Middle frontal gyrus (tissue), 1 donor: ENCODE measurements around the gene CYREN.
"Not testable (repeated sequence)": the region's sequence is repeated elsewhere in the genome, so short reads cannot be mapped to it uniquely, and the experiment has no call there.

Experiments
- DNase-seq: peaks from one replicate; pipeline ENCODE4 v3.0.0-alpha.2; 2015; ENCODE audit warnings: low spot score; ENCODE audit errors: extremely low spot score

The CYREN gene

DNA sequence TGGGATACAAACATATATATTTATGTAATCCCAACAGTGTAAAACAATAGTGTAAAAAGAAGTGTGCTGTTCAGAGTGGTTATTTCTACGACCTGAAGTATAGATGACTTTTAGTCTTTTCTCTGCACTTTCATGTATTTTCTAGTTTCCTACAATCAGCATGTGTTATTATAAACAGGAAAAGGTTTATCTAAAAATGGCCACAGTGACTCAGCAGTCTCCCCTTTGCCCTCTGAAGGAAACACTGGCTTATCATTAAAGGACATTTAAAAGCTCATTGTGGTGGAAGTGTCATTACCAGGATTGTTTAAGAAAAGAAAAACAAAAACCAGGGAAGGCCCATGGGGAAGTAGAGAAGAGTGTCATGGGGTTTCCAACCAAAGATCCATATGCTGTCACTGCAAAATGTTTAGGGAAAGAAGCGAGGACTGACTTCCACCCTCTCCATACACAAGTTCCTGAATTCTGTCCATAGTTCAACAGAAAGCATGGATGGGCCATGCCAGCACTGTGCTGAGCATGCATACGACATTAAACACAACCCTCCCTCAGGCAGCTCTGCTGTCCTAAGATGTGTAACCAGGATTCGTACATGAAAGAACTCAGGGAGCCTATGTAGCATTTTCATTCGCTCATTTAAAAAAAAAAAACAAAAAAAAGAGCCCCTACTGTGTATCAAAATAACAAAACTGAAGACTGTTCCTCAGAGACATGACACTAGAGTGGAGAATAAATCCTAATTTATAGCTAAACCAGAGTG, 10.2 kb downstream of the CYREN start:
- no peak for DNase-seq

DNA sequence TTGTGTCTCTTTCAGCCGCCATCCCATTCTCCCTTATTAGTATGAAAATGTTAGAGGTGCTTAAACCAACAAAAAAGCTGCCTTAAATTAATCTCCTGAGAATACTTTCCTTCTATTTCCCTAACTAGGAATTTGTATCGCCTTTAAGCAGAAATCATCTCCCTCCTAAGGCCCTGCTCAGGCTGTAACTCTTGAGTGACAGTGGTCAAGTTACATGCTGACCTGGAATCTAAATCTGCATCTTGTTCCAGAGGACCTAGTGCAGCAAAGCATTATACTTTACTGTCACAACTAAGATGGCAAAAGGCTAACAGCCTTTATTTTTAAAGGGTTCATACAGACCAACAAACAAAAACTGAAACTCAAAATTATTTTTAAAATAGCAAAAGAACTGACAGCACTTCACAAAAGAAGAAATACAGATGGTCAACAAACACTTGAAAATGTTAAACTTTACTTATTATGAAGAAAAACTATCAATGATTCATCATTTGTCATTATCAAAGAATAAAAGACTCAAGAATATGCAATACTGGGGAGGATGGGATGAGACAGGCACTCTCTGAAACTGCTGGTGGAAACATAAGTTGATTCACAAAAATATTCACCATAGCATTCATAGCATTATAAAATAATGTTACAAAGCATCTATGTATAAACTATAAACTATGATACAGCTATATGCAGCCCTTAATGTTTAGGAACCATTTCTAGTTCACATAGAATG, 11.0 kb downstream of the CYREN start:
- DNase-seq = no peak

DNA sequence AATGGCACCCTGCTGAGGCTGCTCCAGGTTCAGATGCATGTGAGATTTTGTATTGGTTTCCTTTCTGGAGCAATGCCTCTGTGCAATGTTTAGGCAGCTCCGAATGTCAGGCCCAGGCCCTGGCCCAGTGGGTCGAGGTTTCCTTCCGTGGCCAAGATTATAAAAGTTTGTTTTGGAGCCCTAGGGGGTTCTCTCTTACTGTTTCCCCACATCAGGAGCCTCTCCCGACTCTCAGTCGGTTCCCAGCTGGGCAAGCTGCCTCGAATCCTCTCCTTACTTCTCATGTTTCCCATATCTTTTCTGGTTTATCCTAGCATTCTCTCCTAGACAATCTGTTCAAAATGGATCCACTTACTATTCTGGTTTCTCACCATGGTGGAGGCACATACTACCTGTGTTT, 11.6 kb downstream of the CYREN start:
- no peak for DNase-seq

DNA sequence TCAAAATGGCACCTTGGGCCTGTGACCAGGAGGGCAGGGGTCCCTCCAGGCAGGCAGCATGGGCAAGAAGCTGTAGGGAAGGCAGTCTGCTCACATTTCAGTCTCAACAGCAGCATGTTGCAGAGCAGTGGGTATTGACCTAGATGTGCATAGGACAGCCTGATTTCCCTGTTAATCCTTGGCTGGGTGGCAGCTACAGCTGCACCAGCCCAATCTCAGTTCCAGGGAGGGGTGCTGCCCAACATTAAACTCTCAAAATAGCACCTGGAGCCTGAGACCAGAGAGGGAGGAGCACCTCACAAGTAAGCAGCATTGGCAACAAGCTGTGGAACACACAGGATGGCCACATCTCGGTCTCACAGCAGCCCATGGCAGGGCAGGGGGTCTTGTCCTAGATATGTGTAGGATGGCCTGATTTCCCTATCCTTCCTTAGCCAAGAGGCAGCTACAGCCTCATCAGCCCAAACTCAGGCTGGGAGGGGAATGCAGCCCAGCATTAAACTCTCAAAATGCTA, 12.3 kb downstream of the CYREN start:
- no peak for DNase-seq

DNA sequence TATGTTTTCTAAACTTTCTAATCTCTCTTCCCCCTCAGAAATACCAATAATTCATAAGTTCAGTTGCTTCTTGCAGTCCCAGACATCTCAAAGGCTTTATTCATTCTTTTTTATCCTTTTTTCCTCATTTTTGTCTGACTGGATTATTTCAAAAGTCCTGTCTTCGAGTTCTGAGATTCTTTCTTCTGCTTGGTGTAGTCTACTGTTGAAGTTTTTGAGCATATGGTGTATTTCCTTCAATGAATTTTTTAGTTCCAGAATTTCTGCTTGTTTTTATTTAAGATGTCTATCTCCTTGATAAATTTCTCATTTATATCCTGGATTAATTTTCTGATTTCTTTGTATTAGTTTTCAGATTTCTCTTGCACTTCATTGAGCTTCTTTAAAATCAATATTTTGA, 14.2 kb downstream of the CYREN start:
- no peak for DNase-seq

DNA sequence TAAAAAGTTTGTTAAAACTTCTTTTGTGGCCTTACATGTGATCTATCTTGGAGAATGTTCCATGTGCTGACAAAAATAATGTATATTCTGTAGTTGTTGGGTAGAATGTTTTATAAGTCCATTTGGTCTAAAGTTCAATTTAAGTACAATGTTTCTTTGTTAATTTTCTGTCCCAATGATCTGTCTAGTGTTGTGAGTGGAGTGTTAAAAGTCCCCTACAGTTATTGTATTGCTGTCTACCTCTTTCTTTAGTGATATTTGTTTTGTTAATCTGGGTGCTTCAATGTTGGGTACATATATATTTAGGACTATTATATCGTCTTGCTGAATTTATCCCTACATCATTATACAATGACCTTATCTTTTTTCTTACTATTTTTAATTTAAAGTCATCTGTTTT, 15.8 kb downstream of the CYREN start:
- DNase-seq = no peak

DNA sequence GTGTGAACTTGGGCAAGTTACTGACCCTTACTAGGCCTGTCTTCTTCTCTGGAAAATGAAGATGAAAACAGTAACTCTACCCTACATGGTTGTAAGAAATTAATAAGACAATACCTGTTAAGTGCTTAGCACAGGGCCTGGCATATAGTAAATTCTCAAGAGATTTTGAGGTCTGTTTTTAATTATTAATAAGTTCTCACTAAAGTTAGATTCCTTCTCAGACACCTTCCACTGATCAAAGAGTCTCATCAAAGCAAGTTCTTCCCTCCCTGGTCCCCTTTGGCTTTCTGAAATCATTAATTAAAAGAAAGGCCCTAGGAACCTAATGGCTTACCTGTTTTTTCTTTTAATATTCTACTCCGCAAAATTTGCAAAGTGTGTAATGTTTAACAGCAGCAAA, 18.1 kb downstream of the CYREN start:
- DNase-seq = no peak

DNA sequence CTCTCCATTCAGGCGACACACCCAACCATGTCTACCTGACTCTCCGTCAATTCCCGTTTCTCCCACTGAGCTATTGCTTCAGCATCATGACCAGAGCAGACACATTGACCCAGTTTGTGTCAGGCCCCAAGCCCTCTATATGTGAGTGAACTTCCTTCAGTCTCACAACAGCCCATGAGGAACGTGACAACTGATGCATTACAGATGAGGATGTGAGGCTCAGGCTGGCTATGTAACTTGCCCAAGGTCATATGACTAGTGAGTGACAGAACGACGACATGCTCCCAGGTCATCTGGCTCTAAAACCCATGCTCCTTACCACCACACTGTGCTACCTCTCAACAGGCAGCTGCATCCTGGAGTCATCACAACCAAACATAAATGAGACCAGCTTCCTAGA, 19.0 kb downstream of the CYREN start:
- no peak for DNase-seq

DNA sequence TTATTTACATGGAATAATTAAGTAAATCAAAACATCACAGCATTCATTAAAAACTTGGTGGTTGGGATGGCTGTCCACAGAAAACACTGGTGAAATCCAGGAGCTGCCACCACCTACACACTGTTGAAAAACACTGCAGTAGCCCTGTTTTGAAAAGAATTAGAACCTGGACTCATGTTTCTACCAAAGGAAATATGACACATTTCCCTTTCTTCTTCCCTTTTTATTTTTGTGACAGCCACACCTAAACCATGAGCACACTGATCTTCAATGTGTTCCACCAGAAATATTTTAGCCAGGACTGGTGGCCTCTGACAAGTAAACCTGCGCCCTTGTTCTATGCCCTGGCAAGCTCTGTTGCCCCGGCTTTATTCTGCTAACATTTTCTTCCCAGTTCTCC, 19.4 kb downstream of the CYREN start:
- DNase-seq = no peak

DNA sequence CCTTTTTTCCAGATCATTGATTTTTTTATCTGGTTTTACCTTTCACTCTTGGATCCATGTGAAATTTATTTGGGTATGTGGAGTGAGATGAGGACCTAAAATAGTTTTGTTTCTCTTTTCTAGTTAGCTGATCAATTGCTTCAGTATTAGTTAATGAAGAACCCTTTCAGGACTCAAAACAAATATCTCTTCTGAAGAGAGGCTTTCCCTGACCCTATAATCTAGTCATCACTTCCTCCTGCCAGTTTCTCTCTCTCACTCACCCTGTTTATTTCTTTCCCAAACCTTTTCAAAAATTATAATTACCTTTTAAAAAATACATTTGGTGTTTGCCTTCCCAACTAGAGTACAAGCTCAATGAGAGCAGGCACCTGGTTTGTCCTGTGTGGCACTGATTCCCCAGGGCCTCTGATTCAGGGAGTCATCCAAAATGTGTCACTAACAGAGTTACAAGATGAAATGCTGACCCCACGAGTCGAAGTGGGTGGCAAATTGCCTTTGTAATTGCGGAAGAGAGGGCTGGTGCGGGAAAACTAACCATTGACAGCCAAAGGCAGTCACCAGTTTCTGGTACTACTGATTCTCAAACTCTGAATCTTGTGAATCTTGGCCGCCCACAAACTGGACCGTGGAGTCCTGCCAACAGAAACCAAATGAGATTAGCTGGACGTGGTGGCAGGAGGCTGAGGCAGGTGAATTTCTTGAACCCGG, 20.3 kb downstream of the CYREN start:
- no peak for DNase-seq

DNA sequence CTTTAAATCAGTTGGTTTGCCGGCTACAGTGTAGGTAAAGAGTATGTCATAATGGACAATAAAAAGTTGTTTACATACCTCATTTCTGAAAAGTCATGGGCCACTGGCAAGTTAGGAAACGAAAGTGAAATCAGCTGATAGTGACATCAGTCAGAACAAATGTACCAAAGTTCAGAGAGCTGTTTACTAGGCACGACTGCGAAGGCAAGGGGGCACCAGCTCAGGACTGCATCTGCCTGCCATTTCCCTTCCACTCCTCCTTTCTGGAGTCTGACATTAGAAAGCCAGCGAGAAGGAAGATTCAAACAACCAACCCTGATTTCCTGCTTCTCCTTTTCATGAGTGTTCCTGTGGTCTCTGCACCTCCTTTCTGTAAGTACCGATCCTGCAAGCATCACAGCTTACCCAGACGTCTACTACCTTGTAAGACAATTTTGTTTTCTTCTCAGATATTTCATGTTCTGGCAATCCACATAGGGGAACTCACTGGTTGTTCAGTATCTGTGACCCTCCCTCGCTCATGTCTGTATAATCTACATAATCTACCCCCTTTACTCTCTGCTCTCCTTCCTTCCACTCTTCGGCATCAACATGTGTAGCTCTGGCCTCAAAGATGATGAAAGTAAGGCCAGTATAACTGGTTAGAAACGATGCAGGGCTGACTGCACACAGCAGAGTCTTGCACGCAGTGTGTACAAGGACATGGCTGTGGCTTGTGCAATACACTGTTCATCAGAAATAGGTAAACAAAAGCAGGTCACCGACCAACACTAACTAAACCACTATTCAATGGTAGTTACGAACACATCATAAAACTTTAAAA, 22.4 kb downstream of the CYREN start, which contains the start of gene TMEM140:
Gene TMEM140, plus strand, starts transcription at position 174 of the 823 bp plus-strand sequence. CDS start 16,370 bp downstream, outside the sequence.
- no peak for DNase-seq

DNA sequence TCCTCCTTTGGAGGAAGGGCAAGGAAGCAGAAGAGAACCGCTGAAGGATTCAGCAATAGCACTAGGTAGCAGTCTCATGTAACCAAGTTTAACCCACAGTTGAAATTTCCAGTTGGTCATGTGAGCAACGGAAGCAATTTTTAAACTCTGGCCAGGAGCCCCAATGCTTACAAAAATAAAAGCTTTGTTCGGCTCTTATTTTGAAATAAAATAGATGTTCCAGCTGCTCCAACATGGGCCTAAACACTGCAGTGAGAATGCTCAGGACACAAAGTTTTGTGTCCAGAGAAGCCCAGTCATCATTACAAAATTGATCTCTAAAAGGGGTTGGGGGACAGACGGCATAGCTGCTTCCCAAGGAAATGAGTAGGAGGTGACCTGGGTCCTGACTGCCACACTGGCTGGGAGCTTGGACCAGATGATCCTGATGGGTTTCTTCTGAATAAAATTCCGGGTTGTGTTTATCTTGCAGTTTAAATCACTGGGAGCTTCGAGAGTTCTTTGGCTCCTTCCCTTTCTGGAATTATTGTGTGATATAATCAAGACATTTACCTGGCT, 23.1 kb downstream of the CYREN start:
- DNase-seq = no peak

DNA sequence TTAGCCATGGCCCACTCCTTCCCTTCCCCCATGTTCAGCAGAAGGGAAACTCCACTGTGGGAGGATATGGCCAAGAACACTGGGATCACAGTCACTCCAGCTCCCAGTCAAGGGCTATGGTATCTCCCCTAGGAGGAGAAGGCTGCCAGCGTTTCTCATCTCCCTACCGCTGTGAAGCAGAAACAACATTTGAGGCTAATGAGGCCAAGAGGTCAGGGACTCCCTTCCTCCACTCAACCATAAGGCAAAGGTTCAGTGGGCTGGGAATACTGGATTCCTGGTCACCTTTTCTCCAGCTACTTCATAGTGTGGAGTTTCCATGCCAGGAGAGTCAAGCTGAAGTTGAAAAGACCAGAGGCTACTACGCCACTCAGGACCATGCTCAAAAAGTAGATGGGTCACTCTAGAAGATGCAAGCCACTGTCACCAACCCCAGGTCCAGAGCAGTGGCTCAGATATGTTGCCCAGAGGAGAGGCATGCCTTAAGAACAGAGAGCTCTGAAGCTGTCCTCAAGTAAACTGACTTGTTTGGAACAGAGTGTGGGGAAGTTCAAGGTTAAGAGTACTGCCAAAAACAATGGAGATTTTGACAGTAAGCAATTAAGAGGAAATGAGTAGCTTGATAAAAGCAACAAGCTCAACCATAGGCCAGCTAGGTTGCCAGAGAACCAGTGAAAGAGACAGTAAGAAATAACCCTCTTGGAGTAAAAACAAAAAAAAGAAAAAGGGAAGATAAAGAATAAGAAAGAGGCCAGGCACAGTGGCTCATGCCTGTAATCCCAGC, 26.4 kb downstream of the CYREN start:
- no peak for DNase-seq

DNA sequence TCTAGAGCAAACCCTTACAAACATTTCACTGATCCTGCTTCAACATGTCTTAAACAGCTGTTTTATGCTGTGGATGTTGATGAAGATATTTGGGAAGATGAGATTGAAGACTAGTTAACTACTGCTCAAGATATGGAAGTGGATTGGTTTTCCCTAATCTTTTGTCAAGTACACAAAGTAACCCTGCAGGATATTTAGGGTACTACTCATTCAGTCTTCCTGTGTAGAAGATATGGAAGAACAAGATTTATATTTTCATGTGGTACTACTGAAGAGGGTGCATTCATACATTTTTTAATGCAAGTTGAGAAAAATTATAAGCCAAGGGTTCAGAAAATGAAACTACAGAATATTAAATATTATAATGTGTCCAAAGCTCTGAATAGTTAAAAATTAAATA, 40.9 kb downstream of the CYREN start:
- DNase-seq = no peak

DNA sequence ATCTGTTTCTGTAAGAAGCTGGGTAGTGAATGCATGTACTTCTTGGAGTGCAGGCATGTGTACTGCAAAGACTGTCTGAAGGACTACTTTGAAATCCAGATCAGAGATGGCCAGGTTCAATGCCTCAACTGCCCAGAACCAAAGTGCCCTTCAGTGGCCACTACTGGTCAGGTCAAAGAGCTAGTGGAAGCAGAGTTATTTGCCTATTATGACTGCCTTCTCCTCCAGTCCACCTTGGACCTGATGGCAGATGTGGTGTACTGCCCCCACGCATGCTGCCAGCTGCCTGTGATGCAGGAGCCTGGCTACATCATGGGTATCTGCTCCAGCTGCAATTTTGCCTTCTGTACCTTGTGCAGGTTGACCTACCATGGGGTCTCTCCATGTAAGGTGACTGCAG, 41.6 kb downstream of the CYREN start:
- no peak for DNase-seq

DNA sequence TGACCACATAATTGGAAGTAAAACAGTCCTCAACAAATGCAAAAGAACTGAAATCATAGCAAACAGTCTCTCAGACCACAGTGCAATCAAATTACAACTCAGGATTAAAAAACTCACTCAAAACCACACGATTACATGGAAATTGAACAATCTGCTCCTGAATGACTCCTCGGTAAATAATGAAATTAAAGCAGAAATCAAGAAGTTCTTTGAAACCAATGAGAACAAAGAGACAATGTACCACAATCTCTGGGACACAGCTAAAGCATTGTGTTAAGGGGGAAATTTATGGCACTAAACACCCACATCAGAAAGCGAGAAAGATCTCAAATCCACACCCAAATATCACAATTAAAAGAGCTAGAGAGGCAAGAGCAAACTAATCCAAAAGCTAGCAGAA, 45.9 kb downstream of the CYREN start:
- DNase-seq = not testable (repeated sequence)

DNA sequence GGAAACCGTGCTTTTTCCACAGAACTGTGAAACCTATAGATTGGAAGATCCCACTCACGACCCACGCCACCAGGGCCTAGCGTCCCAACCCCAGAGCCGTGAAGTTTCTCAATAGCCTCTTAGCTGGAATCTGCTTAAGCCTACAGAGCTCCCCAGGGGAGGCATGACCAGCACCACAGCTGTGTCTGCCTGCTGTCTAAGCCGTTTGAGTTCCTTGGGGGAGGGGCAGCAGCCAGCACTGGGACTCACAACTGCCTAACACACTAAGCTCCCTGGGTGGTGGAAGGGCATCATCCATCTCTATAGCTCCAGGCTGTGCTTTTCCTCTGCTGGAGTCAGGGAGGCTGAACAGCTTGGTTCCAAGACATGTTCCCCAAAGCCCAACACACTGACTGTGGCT, 48.6 kb downstream of the CYREN start:
- no peak for DNase-seq

DNA sequence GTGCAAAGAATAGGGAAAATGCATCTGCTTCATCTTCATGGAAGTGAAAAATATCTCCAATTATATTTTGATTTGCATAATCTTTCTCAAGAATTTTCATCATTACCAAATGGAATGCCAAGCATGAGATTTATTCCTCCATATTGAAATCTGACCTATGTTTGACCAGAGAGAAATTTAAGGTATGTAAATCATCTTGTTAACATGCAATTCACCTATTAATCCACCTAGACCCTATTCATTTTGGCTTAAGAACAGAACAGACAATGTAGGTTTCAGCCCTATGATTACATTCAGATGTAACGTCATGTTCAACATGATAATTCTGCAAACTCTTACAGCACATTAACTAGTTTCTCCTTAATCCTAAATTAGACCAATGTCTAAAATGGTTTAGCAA, 53.4 kb downstream of the CYREN start:
- no peak for DNase-seq
